ENCODE results near the gene CYTH4.

Gene CYTH4

DNA sequence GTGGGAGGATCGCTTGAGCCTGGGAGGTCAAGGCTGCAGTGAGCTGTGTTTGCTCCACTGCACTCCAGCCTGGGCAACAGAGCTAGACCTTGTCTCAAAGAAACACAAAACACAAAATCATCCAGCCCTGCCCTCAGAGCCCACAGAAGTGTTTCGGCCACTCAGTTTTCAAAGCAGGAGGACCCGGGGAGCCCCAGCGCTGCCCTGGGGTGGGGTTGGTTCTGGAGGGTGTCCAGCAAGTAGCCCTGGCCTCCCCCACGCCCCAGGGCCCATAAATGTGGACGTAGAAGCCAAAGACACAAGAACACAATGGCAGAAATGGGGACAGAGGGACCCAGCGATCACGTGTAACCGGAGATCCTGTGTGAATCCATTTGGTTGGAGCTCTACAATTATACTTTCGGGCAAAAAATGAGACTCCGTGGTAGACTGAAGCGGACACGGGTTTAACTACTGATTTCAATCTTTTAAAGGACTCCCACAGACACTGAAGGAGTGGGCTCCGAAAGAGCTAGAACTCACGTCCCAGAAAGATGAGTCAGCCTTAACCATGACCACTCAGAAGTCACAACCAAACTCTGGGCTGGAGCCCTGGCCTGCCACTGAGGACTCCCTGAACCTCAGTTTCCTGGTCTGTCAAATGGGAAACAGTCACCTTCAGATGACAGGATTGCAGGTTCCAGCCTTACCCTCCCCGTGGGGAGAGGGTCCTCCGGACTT lies 9.0 kb upstream of the CYTH4 start:
- no peak for DNase-seq

DNA sequence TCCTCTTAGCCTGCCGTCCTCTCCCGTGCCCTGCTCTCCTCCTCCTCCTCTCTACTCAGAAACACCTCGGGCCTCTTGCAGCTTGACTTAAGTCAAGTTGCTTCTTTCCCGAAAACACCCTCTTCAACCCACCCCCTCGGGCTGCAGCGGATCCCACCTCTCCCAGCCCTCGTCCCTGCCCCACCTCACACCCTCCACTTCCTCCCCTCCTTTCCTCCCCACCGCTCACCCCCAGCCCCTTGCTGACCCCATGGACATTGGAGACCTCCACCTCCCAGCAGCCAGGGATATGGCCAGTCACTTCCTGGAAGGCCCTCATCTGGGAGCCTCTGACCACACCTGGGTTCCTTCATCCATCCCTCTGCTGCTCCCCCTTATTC lies 8.5 kb upstream of the CYTH4 start:
- no peak for DNase-seq

DNA sequence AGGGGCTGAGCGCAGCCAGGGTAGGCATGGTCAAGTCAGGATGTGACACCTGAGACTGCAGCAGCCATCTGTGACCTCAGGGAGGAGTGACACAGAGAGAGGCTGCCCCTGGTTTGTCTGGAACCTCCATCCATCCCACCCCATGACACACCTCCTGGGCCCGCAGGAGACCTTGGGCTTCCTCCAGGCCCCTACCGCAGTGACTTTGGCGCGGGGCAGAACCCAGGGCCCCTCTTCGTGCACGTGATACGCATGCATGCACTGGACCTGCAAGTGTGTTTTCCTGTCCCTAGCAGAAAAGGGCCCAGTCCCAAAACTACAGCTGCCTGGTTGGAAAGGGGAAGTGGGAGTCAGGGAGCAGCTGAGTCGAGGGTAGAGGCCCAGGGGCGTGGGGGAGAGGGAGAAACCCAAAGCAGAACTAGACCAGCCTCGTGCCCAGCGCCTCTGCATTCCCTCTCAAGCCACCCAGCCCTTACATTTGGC lies 7.9 kb upstream of the CYTH4 start:
- DNase-seq = no peak

DNA sequence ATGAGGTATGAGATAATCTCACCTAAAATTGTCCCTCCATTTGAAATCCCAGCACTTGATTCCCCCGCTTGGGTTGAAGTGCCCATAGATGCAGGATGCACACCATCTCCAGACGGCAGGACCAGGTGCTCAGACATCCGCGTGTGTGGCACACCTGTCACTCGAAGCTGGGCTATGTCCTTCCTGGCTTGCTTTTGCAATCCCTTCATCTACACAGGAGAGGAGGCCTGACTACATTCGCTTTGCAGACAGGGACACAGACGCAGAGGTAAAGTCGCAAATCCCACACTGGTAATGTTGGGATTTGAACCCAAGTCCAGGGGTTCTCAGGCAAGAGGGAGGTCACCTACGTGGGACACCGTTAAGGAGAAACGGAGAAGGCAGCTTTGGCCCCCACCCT lies 7.2 kb upstream of the CYTH4 start:
- DNase-seq = no peak

DNA sequence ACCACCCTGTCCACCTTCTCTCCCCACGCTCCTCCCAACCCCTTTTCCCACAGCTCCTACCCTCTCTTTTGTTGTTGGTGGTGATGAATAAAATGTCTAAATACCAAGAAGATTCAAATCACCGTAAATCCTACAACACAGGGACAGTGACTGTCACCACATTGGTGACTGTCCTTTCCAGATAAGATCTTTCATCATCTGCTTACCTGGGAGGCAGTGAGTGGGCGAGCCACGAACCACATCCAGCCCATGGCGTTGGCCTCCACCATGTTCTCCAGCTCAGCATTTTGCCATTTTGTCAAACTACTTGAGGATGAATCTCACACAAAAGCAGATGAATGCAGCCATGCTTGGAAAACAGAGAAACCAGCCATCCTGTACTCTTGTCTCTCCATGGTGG lies 6.7 kb upstream of the CYTH4 start:
- DNase-seq = no peak

DNA sequence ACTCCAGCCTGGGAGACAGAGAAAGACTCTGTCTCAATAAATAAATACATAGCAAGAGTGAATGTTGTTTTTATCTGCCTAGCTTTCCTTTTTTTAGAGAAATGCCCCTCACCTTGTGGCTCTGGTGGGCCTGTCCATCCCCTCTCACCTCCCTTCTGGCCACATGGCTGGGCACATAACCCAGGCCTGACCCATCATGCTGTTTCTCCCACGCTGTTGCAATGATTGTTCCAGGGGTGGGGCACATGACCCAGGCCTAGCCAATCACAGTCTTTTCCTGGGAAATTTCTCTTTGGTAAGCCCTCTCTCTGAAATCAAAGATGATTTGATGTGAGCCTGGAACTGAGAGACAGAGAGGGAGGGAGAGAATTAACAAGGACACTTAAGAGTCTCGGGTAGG lies 5.5 kb upstream of the CYTH4 start:
- DNase-seq = no peak

DNA sequence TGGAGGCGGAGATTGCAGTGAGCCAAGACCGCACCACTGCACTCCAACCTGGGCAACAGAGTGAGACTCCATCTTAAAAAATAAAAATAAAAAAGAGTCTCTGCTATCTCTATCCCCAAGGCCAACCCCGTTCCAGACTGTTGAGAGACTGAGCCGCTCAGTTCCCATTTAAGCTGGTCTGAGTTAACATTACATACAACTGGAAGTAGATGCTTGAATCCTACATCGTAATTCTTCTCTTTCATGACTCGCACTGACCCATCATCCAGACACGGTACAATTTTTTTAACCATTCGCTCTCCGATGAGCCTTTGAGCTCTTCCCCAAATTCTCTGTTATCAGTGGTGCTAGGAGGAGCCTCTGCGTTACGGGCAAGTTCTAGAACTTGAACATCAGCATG lies 4.9 kb upstream of the CYTH4 start:
- no peak for DNase-seq

DNA sequence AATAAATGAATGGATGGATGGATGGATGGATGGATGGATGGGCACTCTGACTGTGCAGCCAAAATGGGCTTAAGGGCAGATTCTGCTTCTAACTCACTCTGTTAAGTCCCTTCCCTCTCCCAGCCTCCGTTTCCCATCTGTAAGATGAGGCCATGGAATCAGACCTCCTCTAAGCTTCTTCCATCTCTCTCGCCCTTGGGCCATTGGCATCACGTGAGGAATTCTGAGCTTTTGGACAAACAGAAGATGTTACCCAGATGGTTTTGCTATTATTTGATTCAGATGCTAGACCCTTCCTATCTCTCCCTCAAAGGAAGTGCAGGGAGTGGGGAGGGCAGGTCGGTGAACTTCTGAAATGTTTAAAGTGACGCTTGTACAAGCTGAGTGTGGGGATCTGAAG lies 4.0 kb upstream of the CYTH4 start:
- no peak for DNase-seq

DNA sequence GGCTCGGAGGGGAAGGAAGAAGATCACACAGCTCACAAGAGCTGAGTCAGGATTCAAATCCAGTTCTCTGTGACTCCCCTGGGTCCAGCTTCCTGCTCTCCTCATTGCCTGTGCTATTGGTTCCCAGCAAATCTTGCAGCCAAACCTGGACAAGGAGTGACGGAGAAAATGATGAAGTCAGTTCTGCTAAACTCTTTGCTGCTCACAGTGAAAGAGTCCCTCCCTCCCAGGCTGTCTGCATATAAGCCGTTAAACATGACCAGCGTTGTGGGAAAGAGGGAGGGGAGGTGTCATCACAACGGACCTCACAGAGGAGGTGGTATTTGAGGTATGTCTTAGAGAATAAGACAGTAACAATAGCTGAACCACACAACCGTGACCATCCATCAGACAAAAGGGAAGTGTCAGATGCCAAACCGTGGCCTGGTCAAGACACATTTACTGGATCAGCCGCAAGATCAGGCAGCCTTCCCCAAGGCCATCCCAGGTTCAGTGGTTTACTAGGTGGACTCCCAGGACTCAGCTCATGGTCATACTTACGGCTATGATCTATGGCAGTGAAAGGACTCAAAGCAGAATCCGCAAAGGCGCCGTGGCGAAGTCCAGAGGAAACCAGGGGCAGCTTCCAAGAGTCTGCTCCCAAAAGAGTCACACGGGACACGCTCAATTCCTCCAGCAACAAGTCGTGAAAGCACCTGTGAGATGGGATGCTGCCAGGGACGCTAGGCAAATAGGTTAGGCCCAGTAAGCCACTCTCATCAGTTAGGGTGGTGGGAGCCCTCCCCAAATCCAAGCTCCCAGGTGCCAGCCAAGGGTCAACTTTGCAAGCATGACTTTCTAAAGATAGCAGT lies 2.8 kb upstream of the CYTH4 start:
- no peak for DNase-seq

DNA sequence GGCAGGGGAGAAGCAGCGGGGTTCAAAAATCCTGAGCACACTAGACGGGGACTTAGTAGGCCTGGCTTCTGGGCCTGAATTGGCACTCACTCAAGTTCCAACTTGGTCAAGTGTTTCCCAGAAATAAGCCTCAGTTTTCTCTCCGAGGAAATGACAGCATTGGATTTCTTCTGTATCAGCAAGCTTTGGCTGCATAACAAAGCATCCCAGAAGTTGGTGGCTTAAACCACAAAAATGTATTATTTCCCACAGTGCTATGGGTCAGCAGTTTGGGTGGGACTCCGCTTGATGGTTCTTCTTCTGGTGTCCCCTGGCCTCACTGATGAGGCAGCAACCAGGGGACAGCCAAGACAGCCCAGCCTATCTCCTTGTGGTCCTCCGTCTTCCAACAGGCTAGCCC lies 1.6 kb upstream of the CYTH4 start:
- DNase-seq = no peak

DNA sequence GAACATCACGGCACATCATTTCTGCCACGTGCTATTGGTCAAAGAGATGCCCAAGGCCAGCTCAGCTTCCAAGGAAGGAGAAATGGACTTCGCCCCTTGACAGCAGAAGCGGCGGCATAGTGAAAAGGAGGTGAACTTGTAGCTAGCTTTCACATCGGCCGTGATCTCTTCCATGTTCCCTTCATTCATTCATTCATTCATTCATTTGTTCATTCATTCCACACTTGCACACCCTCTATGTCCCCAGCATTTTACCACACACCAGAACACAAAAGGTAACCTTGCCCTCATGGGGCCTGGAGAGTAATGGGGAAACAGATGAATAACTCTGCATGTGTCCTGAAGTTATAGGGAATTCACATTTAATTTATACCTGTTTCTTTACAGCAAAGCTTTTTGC lies 1.1 kb upstream of the CYTH4 start:
- no peak for DNase-seq

DNA sequence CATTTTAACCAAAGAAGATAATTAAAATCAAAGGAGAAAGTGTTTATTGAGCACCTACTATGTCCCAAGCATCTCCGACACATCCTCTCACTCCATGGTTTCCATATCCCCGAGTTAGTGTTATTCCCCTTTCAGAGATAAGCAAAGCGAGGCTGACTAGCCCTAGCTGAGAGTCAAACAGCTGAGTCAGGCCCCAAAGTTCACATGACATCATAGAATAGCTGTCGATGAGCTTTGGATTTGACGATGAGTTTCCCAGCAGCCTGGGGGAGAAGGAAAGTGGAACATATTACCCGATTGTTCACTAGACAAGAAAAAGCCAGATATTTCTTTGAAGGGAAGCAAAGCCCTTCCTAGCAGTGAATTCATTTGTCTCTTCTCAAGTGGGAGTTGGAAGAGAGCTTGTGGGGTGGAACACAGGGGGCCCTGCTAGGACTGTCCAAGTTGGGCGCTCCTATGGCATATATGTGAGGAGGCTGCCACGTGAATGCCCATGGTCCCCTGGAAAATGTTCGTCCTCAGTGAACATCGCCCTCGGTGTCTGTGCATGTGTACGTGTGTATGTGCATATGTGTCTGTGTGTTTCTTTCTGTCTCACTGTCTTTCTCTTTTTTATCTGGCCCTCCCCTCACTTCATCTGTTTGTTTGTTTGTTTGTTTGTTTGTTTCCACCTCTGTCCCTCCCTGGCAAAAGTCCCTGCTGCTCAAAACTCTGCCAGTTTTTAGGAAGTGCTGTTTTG lies 493 bp upstream of the CYTH4 start:
- no peak for DNase-seq

DNA sequence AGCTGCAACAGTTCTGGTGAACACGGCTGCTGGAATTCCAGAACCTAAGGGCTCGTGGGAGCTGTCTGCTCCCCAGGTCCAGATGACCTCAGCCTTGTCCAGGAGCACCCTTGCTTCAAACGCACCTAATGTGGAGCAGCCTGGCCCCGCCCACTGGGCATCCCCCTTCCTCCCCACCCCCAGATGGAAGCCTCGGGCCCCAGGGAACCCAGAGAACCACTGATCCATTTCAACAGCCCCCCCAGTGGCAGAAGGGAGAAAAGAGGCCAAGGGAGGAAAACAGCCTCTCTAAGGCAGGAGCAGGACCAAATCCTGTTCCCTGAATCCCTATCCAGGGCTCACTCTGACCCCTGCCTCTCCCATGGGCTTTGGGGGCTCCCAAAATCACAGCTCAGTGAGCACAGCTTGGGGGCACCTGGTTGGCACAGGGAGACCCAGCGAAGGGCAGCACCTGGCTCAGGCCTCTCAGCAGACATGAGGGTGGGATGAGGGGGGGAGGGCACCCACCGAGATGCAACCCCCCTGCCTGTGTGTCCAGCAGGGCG lies 1.2 kb downstream of the CYTH4 start:
- no peak for DNase-seq

DNA sequence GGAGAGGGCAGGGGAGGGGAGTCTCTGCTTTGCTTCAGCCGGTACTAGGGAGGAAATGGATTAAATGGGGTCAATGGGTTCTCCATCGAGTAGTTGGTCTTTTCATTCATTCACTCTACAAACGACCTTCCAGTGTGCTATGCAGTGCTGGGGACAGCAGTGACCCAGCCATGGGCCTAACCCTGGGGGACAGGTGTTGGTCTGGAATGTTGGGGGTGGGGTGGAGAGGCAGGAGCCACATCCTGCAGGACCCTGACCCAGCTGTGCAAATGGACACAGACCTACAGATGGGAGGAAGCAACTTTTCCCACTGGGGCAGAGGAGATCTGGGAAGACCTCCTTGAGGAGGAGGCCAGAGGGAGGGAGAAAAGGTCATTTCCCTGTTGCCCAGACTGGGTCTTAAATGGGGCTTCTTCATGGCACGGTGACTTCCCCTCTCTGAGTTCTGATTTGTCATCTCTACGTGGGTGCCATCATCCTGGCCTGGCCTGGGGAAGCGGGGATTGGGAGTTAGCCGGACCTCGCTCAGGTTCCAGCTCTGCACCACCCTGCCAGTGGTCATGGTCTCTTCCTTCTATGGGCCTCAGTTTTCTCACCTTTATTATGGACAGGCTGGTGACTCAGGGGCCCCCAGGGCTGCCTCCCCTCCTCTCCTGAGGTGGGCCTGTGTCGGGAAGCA lies 2.0 kb downstream of the CYTH4 start:
- no peak for DNase-seq

DNA sequence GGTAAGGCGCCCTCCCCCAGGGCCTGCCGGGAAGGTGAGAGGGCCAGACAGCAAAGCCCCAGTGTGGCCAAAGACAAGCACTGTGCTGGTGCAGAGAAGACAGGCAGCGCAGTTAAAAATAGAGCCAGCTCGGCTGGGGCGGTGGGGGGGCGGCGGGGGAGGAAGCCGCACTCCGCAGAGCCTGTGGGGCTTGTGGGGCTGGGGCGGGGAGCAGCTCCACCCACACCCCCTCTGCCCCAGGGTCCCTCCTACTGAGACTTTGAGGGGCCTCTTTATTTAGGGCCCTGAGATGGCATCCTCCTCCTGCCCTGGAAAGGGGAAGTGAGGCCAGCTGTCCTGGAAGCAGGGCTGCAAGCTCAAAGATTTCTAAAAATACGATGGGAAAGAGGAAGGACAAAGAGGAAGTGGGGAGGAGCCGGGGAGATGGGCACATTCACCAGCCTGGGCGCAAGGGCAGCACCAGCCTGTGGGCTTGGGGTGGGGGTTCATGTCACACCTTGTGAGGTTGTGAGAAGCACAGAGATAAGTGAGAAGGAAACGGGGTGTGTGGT lies 2.6 kb downstream of the CYTH4 start:
- peak; percentile 58 for DNase-seq

DNA sequence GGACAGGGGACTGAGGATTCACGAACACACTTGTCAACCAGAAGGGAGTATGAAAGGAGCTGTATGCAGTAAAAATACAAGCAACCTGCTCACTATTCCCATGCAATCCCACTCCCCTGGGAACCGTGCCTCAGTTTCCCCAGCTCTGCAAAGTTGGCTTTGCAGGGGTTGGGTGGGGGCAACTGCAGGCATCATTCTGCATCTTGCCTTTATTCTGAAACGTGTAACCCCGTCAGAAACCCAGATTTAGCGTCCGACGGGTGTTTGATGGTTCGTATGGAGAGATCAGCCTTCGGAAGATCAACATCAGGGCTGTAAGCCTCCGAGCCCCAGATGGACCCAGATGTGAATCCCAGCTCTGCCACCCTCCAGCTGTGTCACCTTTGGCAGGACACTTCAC lies 3.6 kb downstream of the CYTH4 start:
- DNase-seq = no peak

DNA sequence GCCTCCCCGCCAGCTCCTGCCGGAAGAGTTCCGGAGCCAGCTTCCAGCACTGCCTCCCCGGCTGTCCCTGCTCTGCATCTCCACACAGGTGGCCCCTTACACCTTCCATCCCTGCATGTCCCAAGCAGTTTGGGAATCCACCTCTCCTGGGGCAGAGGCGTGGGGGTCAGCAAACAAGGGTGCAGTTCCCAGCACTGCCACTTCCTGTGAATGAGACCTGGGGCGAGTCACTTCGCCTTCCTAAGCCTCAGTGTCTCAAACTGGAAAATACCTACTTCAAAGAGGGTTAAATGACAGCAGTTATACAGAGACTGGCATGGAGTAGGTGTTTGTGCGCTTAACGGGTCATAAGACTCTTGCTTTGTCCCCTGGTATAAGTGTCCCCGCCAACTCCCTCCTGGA lies 5.2 kb downstream of the CYTH4 start:
- no peak for DNase-seq

DNA sequence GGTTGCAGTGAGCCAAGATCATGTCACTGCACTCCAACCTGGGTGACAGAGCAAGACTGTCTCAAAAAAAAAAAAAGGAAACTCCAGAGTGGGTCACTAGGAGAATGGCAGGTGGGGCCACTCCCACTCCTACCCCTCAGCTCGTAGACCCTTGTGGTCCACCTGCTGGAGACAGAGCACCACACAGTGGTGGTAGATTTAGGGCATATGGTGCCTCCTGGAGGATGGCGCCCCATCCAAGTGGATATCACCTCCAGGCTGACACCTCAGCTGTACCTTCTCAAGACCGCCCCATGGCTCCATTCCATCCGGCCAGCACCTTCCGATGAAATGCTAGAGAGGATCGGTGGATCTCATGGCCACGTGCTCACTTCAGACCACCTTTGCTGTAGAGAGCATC lies 6.2 kb downstream of the CYTH4 start:
- no peak for DNase-seq

DNA sequence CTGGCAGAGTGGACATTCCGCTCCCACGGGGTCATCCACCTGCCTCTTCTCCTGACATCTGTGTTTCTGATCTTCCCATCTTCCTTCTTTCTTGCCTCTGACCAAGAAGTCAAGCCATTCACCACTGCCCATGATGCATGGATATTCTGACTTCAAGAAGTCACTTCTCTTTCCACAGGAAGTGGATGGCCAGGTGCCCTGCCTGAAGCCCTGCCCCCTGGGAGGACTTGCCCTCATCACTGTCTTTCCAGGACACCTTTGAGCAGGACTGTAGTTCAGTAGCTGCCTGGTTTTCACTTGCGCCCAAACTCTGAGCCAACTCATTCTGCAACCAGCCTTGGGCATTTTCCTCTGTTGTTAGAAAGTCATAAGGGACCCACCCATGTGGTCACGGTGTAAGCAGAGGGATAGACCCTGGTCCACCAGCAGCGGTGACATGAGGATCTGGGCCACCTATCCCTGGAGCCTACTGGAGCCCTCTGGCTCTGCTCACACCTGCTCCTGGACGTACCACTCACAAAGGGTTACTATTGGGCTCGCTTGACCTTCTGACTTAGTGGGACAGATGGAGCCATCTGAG lies 6.9 kb downstream of the CYTH4 start:
- DNase-seq = no peak

DNA sequence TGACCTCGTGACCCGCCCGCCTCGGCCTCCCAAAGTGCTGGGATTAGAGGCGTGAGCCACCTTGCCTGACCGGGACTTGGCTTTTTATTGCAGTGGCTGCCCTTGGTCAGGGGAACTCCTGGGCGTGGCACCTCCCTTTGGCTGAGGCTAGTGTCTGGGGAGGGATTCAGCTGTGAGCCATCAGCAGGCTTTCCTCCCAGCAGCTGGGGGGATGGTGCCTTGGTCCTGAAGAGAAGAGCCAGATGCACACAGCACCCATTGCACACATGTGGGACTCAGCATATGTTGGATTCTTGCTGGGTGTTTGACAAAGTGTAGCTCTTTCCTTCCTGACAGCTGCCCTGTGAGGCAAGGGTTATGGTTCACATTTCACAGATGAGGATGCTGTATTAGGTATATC lies 8.4 kb downstream of the CYTH4 start:
- DNase-seq = no peak

DNA sequence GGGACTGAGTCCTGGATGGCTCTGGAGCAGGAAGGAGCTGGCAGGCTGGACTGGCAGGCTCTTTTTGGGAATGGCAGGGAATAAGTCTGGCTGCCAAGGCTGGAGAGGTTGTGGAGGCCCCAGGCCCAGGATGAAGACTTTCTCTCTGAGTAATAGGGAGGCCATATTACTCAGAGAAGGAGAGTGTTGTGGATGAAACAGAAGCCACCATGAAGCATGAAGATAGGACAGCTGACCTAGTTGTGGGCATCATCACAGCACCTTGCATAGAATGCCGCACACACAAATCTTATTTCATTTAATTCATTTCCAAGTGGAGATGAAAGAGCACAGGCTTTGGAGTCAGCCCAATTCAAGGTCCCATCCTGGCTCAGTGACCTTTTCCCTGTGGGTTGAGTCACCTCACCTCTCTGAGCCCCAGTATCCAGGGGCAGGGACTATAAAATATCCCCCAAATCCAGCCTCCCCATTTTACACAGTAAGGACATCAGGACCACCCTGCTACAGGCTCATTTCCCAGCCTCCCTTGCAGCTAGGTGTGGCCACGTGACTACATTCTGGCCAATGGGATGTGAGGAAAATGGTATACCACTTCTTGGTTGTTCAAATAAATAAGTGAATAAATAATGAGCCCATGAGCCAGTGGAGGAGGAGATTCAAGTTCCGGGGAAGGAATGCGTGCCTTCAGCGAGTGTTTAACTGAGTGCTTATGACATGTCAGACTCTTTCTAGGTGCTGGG lies 9.4 kb downstream of the CYTH4 start:
- no peak for DNase-seq
